AG09309 (cell line): ENCODE data around the gene CDCP2.

Experiments
- DNase-seq: peaks from one replicate; pipeline ENCODE4 v3.0.0-alpha.2; 2010; ENCODE audit warnings: low read depth
- H3K4me3 ChIP-seq: 2 replicates; pipeline ENCODE4 v1.5.1; 2011; ENCODE audit warnings: mild to moderate bottlenecking, low read depth, low read length, moderate library complexity; ENCODE audit not compliant: control insufficient read depth
- CTCF ChIP-seq: IDR thresholded peaks from 2 replicates; pipeline ENCODE4 v1.5.1; 2011; ENCODE audit warnings: mild to moderate bottlenecking, low read depth, low read length, inconsistent platforms; ENCODE audit not compliant: insufficient read depth, control insufficient read depth; ENCODE audit errors: missing control alignments

The CDCP2 gene

GRCh38 chr1:54114001-54114400, 38.8 kb downstream of the CDCP2 start:
- no peak for DNase-seq
- no peak overlapping the region for H3K4me3 ChIP-seq
- no peak for TF ChIP-seq CTCF

GRCh38 chr1:54112705-54113368, 40.0 kb downstream of the CDCP2 start:
- H3K4me3 ChIP-seq, result no peak overlapping the region
- no peak for DNase-seq
- no peak for TF ChIP-seq CTCF

- no peak for TF ChIP-seq CTCF
- DNase-seq, result no peak
These were observed 40.8 kb downstream of the CDCP2 start for GRCh38 chr1:54112027-54112426.

GRCh38 chr1:54111624-54112023, 41.2 kb downstream of the CDCP2 start:
- no peak for DNase-seq
- TF ChIP-seq CTCF, result no peak
- no peak overlapping the region for H3K4me3 ChIP-seq

More at GRCh38 chr1:54112027-54112426, 40.8 kb downstream of the CDCP2 start:
- no peak overlapping the region for H3K4me3 ChIP-seq

- no peak for DNase-seq
- TF ChIP-seq CTCF, result no peak
These were observed 41.8 kb downstream of the CDCP2 start for GRCh38 chr1:54110996-54111395.

GRCh38 chr1:54109129-54110090, 43.4 kb downstream of the CDCP2 start:
- H3K4me3 ChIP-seq, result no peak overlapping the region
- no peak for DNase-seq
- TF ChIP-seq CTCF, result no peak

More at GRCh38 chr1:54110996-54111395, 41.8 kb downstream of the CDCP2 start:
- no peak overlapping the region for H3K4me3 ChIP-seq
